SK-N-SH treated with all-trans-retinoic acid at 6 μM for 48 hours (cell line): Measurements from ENCODE around the gene MDGA2.
"Not testable (repeated sequence)": the region's sequence is repeated elsewhere in the genome, so short reads cannot be mapped to it uniquely, and the experiment has no call there.

Source experiments
- ARNTL ChIP-seq: fragments of 450-650 bp; formaldehyde crosslinking; IDR thresholded peaks from 2 replicates; pipeline ENCODE4 v1.5.0; 2020; ENCODE audit warnings: low read depth, mild to moderate bottlenecking, moderate library complexity, borderline replicate concordance
- CREB5 ChIP-seq: fragments of 250-450 bp; sonication (Bioruptor Pico); IDR thresholded peaks from 2 replicates; pipeline ENCODE4 v1.5.1; 2020; ENCODE audit warnings: low read depth, mild to moderate bottlenecking, moderate library complexity
- GLIS3 ChIP-seq: fragments of 250-450 bp; sonication (Bioruptor Pico); IDR thresholded peaks from 2 replicates; pipeline ENCODE4 v1.5.0; 2020; ENCODE audit warnings: mild to moderate bottlenecking, moderate library complexity
- PATZ1 ChIP-seq: fragments of 250-450 bp; sonication (Bioruptor Pico); IDR thresholded peaks from 2 replicates; pipeline ENCODE4 v1.8.0; 2020; ENCODE audit warnings: mild to moderate bottlenecking, moderate library complexity, borderline replicate concordance
- RARB ChIP-seq: fragments of 250-450 bp; sonication (Bioruptor Pico); IDR thresholded peaks from 2 replicates; pipeline ENCODE4 v1.8.0; 2021; ENCODE audit warnings: mild to moderate bottlenecking, moderate library complexity
- TCF4 ChIP-seq: fragments of 250-450 bp; sonication (Bioruptor Pico); IDR thresholded peaks from 2 replicates; pipeline ENCODE4 v1.8.0; 2021; ENCODE audit warnings: mild to moderate bottlenecking, moderate library complexity, borderline replicate concordance
- TF ChIP-seq, protein P1 (sequence below): fragments of 250-450 bp; sonication (Bioruptor Pico); IDR thresholded peaks from 2 replicates; pipeline ENCODE4 v1.5.0; 2020; ENCODE audit warnings: mild to moderate bottlenecking, moderate library complexity

GRCh38 chr14:46915539-46915938 is 759.9 kb downstream of the MDGA2 start:
- TF ChIP-seq PATZ1; ARNTL (CRISPR knock-in tag); GLIS3 (CRISPR knock-in tag); RARB (CRISPR knock-in tag); CREB5 (CRISPR knock-in tag); TCF4 (CRISPR knock-in tag): not testable (repeated sequence)
- TF ChIP-seq, protein P1, sequence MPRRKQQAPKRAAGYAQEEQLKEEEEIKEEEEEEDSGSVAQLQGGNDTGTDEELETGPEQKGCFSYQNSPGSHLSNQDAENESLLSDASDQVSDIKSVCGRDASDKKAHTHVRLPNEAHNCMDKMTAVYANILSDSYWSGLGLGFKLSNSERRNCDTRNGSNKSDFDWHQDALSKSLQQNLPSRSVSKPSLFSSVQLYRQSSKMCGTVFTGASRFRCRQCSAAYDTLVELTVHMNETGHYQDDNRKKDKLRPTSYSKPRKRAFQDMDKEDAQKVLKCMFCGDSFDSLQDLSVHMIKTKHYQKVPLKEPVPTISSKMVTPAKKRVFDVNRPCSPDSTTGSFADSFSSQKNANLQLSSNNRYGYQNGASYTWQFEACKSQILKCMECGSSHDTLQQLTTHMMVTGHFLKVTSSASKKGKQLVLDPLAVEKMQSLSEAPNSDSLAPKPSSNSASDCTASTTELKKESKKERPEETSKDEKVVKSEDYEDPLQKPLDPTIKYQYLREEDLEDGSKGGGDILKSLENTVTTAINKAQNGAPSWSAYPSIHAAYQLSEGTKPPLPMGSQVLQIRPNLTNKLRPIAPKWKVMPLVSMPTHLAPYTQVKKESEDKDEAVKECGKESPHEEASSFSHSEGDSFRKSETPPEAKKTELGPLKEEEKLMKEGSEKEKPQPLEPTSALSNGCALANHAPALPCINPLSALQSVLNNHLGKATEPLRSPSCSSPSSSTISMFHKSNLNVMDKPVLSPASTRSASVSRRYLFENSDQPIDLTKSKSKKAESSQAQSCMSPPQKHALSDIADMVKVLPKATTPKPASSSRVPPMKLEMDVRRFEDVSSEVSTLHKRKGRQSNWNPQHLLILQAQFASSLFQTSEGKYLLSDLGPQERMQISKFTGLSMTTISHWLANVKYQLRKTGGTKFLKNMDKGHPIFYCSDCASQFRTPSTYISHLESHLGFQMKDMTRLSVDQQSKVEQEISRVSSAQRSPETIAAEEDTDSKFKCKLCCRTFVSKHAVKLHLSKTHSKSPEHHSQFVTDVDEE (CRISPR knock-in tag): not testable (repeated sequence)
